HepG2 (cell line): ENCODE results near the gene FUOM.
A peak's percentile ranks its signal among the peaks of the same experiment; 100 is the strongest.

Experiments
- EHMT2 ChIP-seq: fragments of 200-600 bp; sonication (generic); IDR thresholded peaks from 2 replicates; pipeline ENCODE4 v1.7.0; 2017; ENCODE audit warnings: antibody characterized with exemption, low read depth, low read length, borderline replicate concordance
- EP300 ChIP-seq, 3 experiments: sonication (generic) in 1 of 3; formaldehyde crosslinking in 1 of 3; IDR thresholded peaks; 2 replicates each; pipeline versions ENCODE4 v1.5.1 to v1.6.1; 2011 to 2020; ENCODE audit warnings: low read depth in 2 of 3, low read length in 2 of 3, borderline replicate concordance in 1 of 3, improper control_type of control experiment in 1 of 3, mild to moderate bottlenecking in 1 of 3, missing genetic modification reagents in 1 of 3, moderate library complexity in 1 of 3
- ERF ChIP-seq: IDR thresholded peaks from 2 replicates; pipeline ENCODE4 v1.6.1; 2018; ENCODE audit warnings: missing biosample characterization, missing genetic modification reagents
- FOXM1 ChIP-seq: sonication (generic); formaldehyde crosslinking; IDR thresholded peaks from 2 replicates; pipeline ENCODE4 v1.5.0; 2020; ENCODE audit warnings: missing genetic modification reagents
- MAFK ChIP-seq, 2 experiments: IDR thresholded peaks in 1 of 2; conservative IDR thresholded peaks in 1 of 2; 2 replicates each; pipeline ENCODE4 v1.6.1; 2011; ENCODE audit warnings: improper control_type of control experiment in 2 of 2, low read length in 2 of 2
- NFIC ChIP-seq: IDR thresholded peaks from 2 replicates; pipeline ENCODE4 v1.6.1; 2012; ENCODE audit warnings: mild to moderate bottlenecking, low read length, inconsistent platforms
- POLR2AphosphoS5 ChIP-seq: IDR thresholded peaks from 2 replicates; pipeline ENCODE4 v1.6.1; 2012; ENCODE audit warnings: low read depth, low read length
- SOX13 ChIP-seq, 3 experiments: fragments of 450-650 bp in 1 of 3; sonication (generic) in 1 of 3; formaldehyde crosslinking in 1 of 3; IDR thresholded peaks in 2 of 3; conservative IDR thresholded peaks in 1 of 3; 2 replicates each; pipeline versions ENCODE4 v1.5.0 to v1.6.1; 2016 to 2020; ENCODE audit warnings: antibody characterized with exemption in 1 of 3, mild to moderate bottlenecking in 1 of 3, missing compliant biosample characterization in 1 of 3, missing genetic modification reagents in 1 of 3, moderate library complexity in 1 of 3
- ZNF101 ChIP-seq: sonication (generic); formaldehyde crosslinking; IDR thresholded peaks from 2 replicates; pipeline ENCODE4 v1.4.0; 2020; ENCODE audit warnings: mild to moderate bottlenecking, low read depth, missing genetic modification reagents, borderline replicate concordance
- ZNF441 ChIP-seq: sonication (generic); formaldehyde crosslinking; IDR thresholded peaks from 2 replicates; pipeline ENCODE4 v1.7.0; 2021; ENCODE audit warnings: missing genetic modification reagents, borderline replicate concordance
- ZNF629 ChIP-seq: sonication (generic); formaldehyde crosslinking; conservative IDR thresholded peaks from 2 replicates; pipeline ENCODE4 v1.5.0; 2020; ENCODE audit warnings: missing genetic modification reagents

DNA sequence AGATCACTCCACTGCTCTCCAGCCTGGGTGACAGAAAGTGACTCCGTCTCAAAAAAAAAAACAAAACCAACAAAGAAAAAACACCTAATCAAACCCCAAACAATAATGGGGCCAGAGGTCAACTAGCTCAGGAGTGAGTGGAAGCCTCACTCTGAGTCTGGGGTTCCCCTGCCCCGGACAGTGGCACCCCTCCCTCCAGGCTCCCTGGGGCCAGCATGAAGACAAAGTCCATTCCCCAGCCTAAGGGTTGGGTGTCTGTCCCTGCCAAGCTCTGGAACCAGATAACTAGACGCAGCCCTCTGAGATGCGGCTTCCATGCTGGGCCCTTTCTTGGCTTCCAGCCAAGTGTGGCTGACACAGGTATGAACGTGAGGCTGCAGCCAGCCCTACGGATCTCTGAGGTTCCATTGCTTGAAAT, 1.7 kb upstream of the FUOM start:
- TF ChIP-seq EHMT2 (0 out of 2 replicates have a peak, but pooled peaks have one; percentile 24), MAFK (conservative IDR thresholded peaks at IDR 0.05 in 1 of 2, IDR thresholded peaks at IDR 0.05 in 1 of 2; ENCODE audit: low read length in 2 of 2) (no peak), FOXM1 (CRISPR knock-in tag) (no peak), ZNF101 (CRISPR knock-in tag) (no peak), POLR2AphosphoS5 (no peak), NFIC (peak; percentile 78), ZNF629 (CRISPR knock-in tag) (no peak), EP300 (IDR thresholded peaks at IDR 0.05; ENCODE audit: low read depth in 2 of 2, low read length in 2 of 2) (no peak; a peak in 1 of 4 replicates), EP300 (CRISPR knock-in tag; IDR thresholded peaks at IDR 0.05; ENCODE audit: borderline replicate concordance) (no peak), ERF (no peak), SOX13 (IDR thresholded peaks at IDR 0.05) (0 out of 2 replicates have a peak, but pooled peaks have one; percentile 12), SOX13 (CRISPR knock-in tag; conservative IDR thresholded peaks at IDR 0.05 in 1 of 2, IDR thresholded peaks at IDR 0.05 in 1 of 2) (peak in 1 of 2 experiments; percentile 77; a peak in 2 of 4 replicates), ZNF441 (CRISPR knock-in tag) (peak; percentile 85; the same call in 1 of the 2 replicates)
